ENCODE data around the gene NOPCHAP1. TPM values are rescaled to one million over a fixed set of nuclear protein-coding genes. Genes with fewer than 3 reads are reported as not detected.

NOPCHAP1 gene
- total and polyA plus RNA-seq, 2 of the 8 experiments (the other 6 are each of a cell fraction or from before 2014, with no cell fraction given), result 14.9 to 39.5 TPM

- H2BK5ac ChIP-seq (ENCODE audit: low read depth, low read length), result no peak overlapping the region
- WGBS, 2 experiments (ENCODE audit: extremely low coverage in 1 of 2, insufficient coverage in 1 of 2, insufficient read length in 1 of 2, insufficient replicate concordance in 2 of 2, low coverage in 1 of 2, low lambda C conversion rate in 2 of 2, missing lambda C conversion rate in 1 of 2), result 85% methylated on average over 2 of the region's 2 CpGs; no CpG with 5 or more reads in 1 of the 2 experiments
These were observed 21.3 kb upstream of the NOPCHAP1 start for GRCh38 chr12:104964856-104965205.

More at GRCh38 chr12:104964856-104965205, 21.3 kb upstream of the NOPCHAP1 start:
- no peak overlapping the region for H3K4me3 ChIP-seq (ENCODE audit: extremely low read depth in 1 of 4, insufficient read depth in 2 of 4, low read depth in 3 of 4, low read length in 4 of 4)
- no peaks in the 10 kb centered on the region for H3K23me2 ChIP-seq (ENCODE audit: low read depth, low read length)
- H4K20me1 ChIP-seq (replicated peaks in 1 of 2; ENCODE audit: control insufficient read depth in 1 of 2, insufficient read depth in 2 of 2, low read length in 2 of 2), result no peaks in the 10 kb centered on the region
- no peak overlapping the region for H3K9ac ChIP-seq (replicated peaks in 1 of 4; ENCODE audit: extremely low read depth in 1 of 4, low read depth in 3 of 4, low read length in 3 of 4)
- ChIA-PET POLR2A (ENCODE audit: partially characterized antibody) (no interaction called here), CTCF (ENCODE audit: partially characterized antibody) (interaction anchor here (1.7 kb wide), 1 partner anchor 174 kb away, joined by 6 read pairs; no protein-coding TSS in a partner anchor)
- no peaks in the 10 kb centered on the region for H3K36me3 ChIP-seq (ENCODE audit: control insufficient read depth in 2 of 4, insufficient read depth in 4 of 4, low read length in 3 of 4)
- H2AK5ac ChIP-seq (ENCODE audit: low read depth, low read length), result no peak overlapping the region
- H3K79me1 ChIP-seq (ENCODE audit: low read depth, low read length), result no peaks in the 10 kb centered on the region
- H3K27ac ChIP-seq (ENCODE audit: low read depth, low read length), result no peak overlapping the region
- H3K4ac ChIP-seq (replicated peaks; ENCODE audit: insufficient read length, low read depth, low read length), result no peak overlapping the region
- H3K4me1 ChIP-seq (replicated peaks in 1 of 4; ENCODE audit: control insufficient read depth in 3 of 4, insufficient read depth in 4 of 4, low read length in 3 of 4), result 0 out of 7 replicates have a peak, but pooled peaks cover 0 to 2% (median 0%) of the 10 kb centered on the region in 4 experiments
- DNase-seq (ENCODE audit: low read depth in 1 of 2, low spot score in 2 of 2) (no peak), FAIRE-seq (no peak)
- no peaks in the 10 kb centered on the region for H3K9me3 ChIP-seq (ENCODE audit: insufficient read depth in 2 of 2, low read depth in 1 of 2, low read length in 1 of 2)
- no peak overlapping the region for H4K91ac ChIP-seq (replicated peaks; ENCODE audit: insufficient read length, low read length)
- H3K56ac ChIP-seq (replicated peaks; ENCODE audit: insufficient read length, low read depth, low read length), result no peak overlapping the region
- H3K14ac ChIP-seq (ENCODE audit: insufficient read length), result no peak overlapping the region
- H2BK20ac ChIP-seq (ENCODE audit: low read length), result no peak overlapping the region
- TF ChIP-seq SAP30 (IDR thresholded peaks at IDR 0.05; ENCODE audit: insufficient read depth, insufficient replicate concordance, low read length) (no peak), ATF2 (IDR thresholded peaks at IDR 0.05; ENCODE audit: low read length) (no peak), CTBP2 (IDR thresholded peaks at IDR 0.05; ENCODE audit: borderline replicate concordance, insufficient read depth, insufficient read length, low read length) (no peak)
- no peak overlapping the region for H4K8ac ChIP-seq (ENCODE audit: extremely low read depth, insufficient read depth, low read length)
- H4K5ac ChIP-seq (ENCODE audit: insufficient read length, low read depth, low read length), result no peak overlapping the region
- peaks cover 0 to 4% (median 0%) of the 10 kb centered on the region in 4 experiments; a peak in 2 of 7 replicates for H3K27me3 ChIP-seq (replicated peaks in 1 of 4; ENCODE audit: control insufficient read depth in 3 of 4, extremely low read depth in 1 of 4, insufficient read depth in 3 of 4, low read length in 3 of 4)
- H2BK120ac ChIP-seq (replicated peaks; ENCODE audit: low read depth, low read length), result no peak overlapping the region
- H3K23ac ChIP-seq (ENCODE audit: insufficient read length), result no peak overlapping the region
- H2AFZ ChIP-seq (ENCODE audit: low read length), result no peak overlapping the region
- H3K18ac ChIP-seq (ENCODE audit: extremely low read depth, low read length), result no peak overlapping the region
- H2BK12ac ChIP-seq (ENCODE audit: low read depth, low read length), result no peak overlapping the region
- no peak overlapping the region for H3K4me2 ChIP-seq (ENCODE audit: insufficient read depth in 1 of 2, low read depth in 2 of 2, low read length in 2 of 2)
- H3K79me2 ChIP-seq (ENCODE audit: control insufficient read depth in 1 of 2, insufficient read depth in 2 of 2, low read length in 2 of 2), result no peaks in the 10 kb centered on the region
- H2BK15ac ChIP-seq (ENCODE audit: low read length), result no peak overlapping the region
